ENCODE data around the gene ACO2.

DNA sequence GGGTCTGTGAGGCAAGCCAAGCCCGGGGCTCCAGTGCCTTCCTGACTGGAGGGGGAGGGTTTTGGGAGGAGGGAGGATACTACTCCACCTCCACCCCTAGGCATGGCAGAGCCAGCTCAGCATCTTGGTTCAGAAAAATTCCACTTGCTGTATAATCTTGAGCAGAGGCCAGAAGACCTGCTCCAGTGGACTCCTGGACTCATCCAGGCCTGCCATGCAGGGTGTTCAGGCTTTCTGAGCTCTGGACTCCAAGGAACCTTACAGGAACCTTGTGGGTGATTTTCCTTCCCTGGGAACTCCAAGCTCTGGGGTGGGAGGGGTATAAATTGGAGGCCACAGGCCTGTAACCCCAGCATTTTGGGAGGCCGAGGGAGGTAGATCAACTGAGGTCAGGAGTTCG is 101.3 kb downstream of the ACO2 start:
- TF ChIP-seq CTCF (IDR thresholded peaks at IDR 0.05) (no peak), POLR2A (IDR thresholded peaks at IDR 0.05) (no peak), POLR2AphosphoS5 (IDR thresholded peaks at IDR 0.05) (no peak)

Data from prostate gland (tissue), 2 donors.